Skeletal muscle tissue (tissue), 4 donors: ENCODE measurements around the gene PJA2. TPM values are rescaled to one million over a fixed set of nuclear protein-coding genes. Genes with fewer than 3 reads are reported as not detected.

ENCODE experiments used
- H3K27ac ChIP-seq: one replicate; pipeline ENCODE4 v1.7.0; 2013; ENCODE audit warnings: mild to moderate bottlenecking, low read depth, low read length, inconsistent platforms
- H3K27me3 ChIP-seq, 3 donors: one replicate each; pipeline ENCODE4 v1.7.0; 2013; ENCODE audit warnings: low read length in 3 of 3; ENCODE audit not compliant: control insufficient read depth in 3 of 3, insufficient read depth in 3 of 3
- H3K36me3 ChIP-seq, 3 donors: one replicate each; pipeline ENCODE4 v1.7.0; 2013; ENCODE audit warnings: low read length in 3 of 3; ENCODE audit not compliant: control insufficient read depth in 3 of 3, insufficient read depth in 3 of 3
- H3K4me1 ChIP-seq, 3 donors: one replicate each; pipeline ENCODE4 v1.7.0; 2013; ENCODE audit warnings: low read length in 3 of 3, mild to moderate bottlenecking in 3 of 3; ENCODE audit not compliant: control insufficient read depth in 3 of 3, insufficient read depth in 3 of 3
- H3K4me3 ChIP-seq, 3 donors: one replicate each; pipeline ENCODE4 v1.7.0; 2013; ENCODE audit warnings: low read length in 3 of 3
- H3K9ac ChIP-seq, 3 donors: one replicate each; pipeline ENCODE4 v1.7.0; 2013; ENCODE audit warnings: low read length in 3 of 3, mild to moderate bottlenecking in 3 of 3, moderate library complexity in 2 of 3, low read depth in 1 of 3
- H3K9me3 ChIP-seq, 3 donors: one replicate each; pipeline ENCODE4 v1.7.0; 2013; ENCODE audit warnings: low read length in 3 of 3; ENCODE audit not compliant: control insufficient read depth in 3 of 3
- total RNA-seq: library from RNA; depleted of rRNA; stranded (reverse); fragments of >200 nt; gene quantifications from one replicate; pipeline ENCODE4 v1.2.3, GENCODE V29; 2014
- donor health status: Osteomylitis.

The PJA2 gene
- total RNA-seq, 1 donor from 2014 or later: 94.5 TPM

GRCh38 chr5:109357807-109358206, 52.0 kb downstream of the PJA2 start:
- peaks cover 3 to 25% (median 16%) of the 10 kb centered on the region in 3 donors for H3K36me3 ChIP-seq
- no peaks in the 10 kb centered on the region for H3K9me3 ChIP-seq
- H3K9ac ChIP-seq: no peak overlapping the region
- no peak overlapping the region for H3K4me3 ChIP-seq
- H3K27ac ChIP-seq: no peak overlapping the region
- H3K27me3 ChIP-seq: no peaks in the 10 kb centered on the region
- H3K4me1 ChIP-seq: no peaks in the 10 kb centered on the region

GRCh38 chr5:109354761-109355160, 55.0 kb downstream of the PJA2 start:
- H3K27me3 ChIP-seq: no peaks in the 10 kb centered on the region
- no peaks in the 10 kb centered on the region for H3K4me1 ChIP-seq
- peaks cover 3 to 11% (median 4%) of the 10 kb centered on the region in 3 donors for H3K36me3 ChIP-seq
- no peak overlapping the region for H3K4me3 ChIP-seq
- no peak overlapping the region for H3K27ac ChIP-seq
- H3K9me3 ChIP-seq: no peaks in the 10 kb centered on the region
- no peak overlapping the region for H3K9ac ChIP-seq

GRCh38 chr5:109351988-109352864, 57.5 kb downstream of the PJA2 start:
- no peak overlapping the region for H3K27ac ChIP-seq
- no peak overlapping the region for H3K9ac ChIP-seq
- no peak overlapping the region for H3K4me3 ChIP-seq
- peaks cover 5 to 10% (median 7%) of the 10 kb centered on the region in 3 donors for H3K4me1 ChIP-seq
- peaks cover 1 to 11% (median 3%) of the 10 kb centered on the region in 3 donors for H3K36me3 ChIP-seq
- H3K27me3 ChIP-seq: no peaks in the 10 kb centered on the region
- H3K9me3 ChIP-seq: no peaks in the 10 kb centered on the region

- no peak overlapping the region for H3K4me3 ChIP-seq
- H3K4me1 ChIP-seq: peaks cover 5 to 13% (median 11%) of the 10 kb centered on the region in 3 donors
- no peaks in the 10 kb centered on the region for H3K27me3 ChIP-seq
- no peak overlapping the region for H3K27ac ChIP-seq
- H3K36me3 ChIP-seq: peaks cover 1 to 11% (median 3%) of the 10 kb centered on the region in 3 donors
- no peaks in the 10 kb centered on the region for H3K9me3 ChIP-seq
- H3K9ac ChIP-seq: no peak overlapping the region
These were observed 59.1 kb downstream of the PJA2 start for GRCh38 chr5:109350537-109351270.

GRCh38 chr5:109349388-109349787, 60.4 kb downstream of the PJA2 start:
- Histone ChIP-seq H3K27me3 (no peaks in the 10 kb centered on the region), H3K27ac (no peak overlapping the region), H3K9ac (no peak overlapping the region), H3K4me1 (peaks cover 5 to 15% (median 11%) of the 10 kb centered on the region in 3 donors), H3K36me3 (peaks cover 0 to 8% (median 4%) of the 10 kb centered on the region in 3 donors), H3K4me3 (no peak overlapping the region), H3K9me3 (no peaks in the 10 kb centered on the region)

- H3K4me1 ChIP-seq: peaks cover 5 to 15% (median 11%) of the 10 kb centered on the region in 3 donors
- H3K36me3 ChIP-seq: peaks cover 0 to 17% (median 10%) of the 10 kb centered on the region in 3 donors
- H3K27me3 ChIP-seq: no peaks in the 10 kb centered on the region
- H3K9ac ChIP-seq: no peak overlapping the region
- no peaks in the 10 kb centered on the region for H3K9me3 ChIP-seq
- H3K4me3 ChIP-seq: no peak overlapping the region
- H3K27ac ChIP-seq: no peak overlapping the region
These were observed 62.4 kb downstream of the PJA2 start for GRCh38 chr5:109347252-109347888.

- no peaks in the 10 kb centered on the region for H3K9me3 ChIP-seq
- no peak overlapping the region for H3K27ac ChIP-seq
- no peak overlapping the region for H3K4me3 ChIP-seq
- peaks cover 0 to 11% (median 10%) of the 10 kb centered on the region in 3 donors for H3K36me3 ChIP-seq
- no peaks in the 10 kb centered on the region for H3K27me3 ChIP-seq
- H3K9ac ChIP-seq: no peak overlapping the region
- peaks cover 5 to 15% (median 11%) of the 10 kb centered on the region in 3 donors for H3K4me1 ChIP-seq
These were observed 64.1 kb downstream of the PJA2 start for GRCh38 chr5:109345699-109346098.

GRCh38 chr5:109340351-109340750, 69.4 kb downstream of the PJA2 start:
- Histone ChIP-seq H3K9me3 (no peaks in the 10 kb centered on the region), H3K36me3 (peaks cover 0 to 18% (median 11%) of the 10 kb centered on the region in 3 donors), H3K9ac (no peak overlapping the region)

GRCh38 chr5:109335114-109335513, 74.7 kb downstream of the PJA2 start:
- Histone ChIP-seq H3K27me3 (no peaks in the 10 kb centered on the region), H3K27ac (no peak overlapping the region), H3K9me3 (no peaks in the 10 kb centered on the region), H3K4me3 (no peak overlapping the region), H3K36me3 (peaks cover 0 to 19% (median 2%) of the 10 kb centered on the region in 3 donors), H3K9ac (no peak overlapping the region), H3K4me1 (no peaks in the 10 kb centered on the region)

More at GRCh38 chr5:109340351-109340750, 69.4 kb downstream of the PJA2 start:
- no peak overlapping the region for H3K27ac ChIP-seq
- H3K4me3 ChIP-seq: no peak overlapping the region
- H3K27me3 ChIP-seq: no peaks in the 10 kb centered on the region
- no peaks in the 10 kb centered on the region for H3K4me1 ChIP-seq
